Right ventricle myocardium superior (tissue), 1 donor: ENCODE measurements around the gene PLCD3. TPM values are rescaled to one million over a fixed set of nuclear protein-coding genes. Genes with fewer than 3 reads are reported as not detected.

Experiments used
- ATAC-seq: fragments of 200-7000 bp; cut with Tn5 transposase; one replicate; pipeline ENCODE4 v1.9.1; 2020; ENCODE audit warnings: mild to moderate bottlenecking; ENCODE audit not compliant: poor library complexity
- DNase-seq: peaks from one replicate; pipeline ENCODE4 v3.0.0-alpha.2; 2020
- intact Hi-C: fragments of 100-400 bp; cut with DNase I; formaldehyde crosslinking; loops from one replicate; pipeline ENCODE4 v1.11.2; 2022
- total RNA-seq: library from RNA; stranded (reverse); fragmentation: NEBNext Ultra II Directional; extraction: Animal tissue kit (Norgen Biotek cat#: 25700); gene quantifications from one replicate; pipeline ENCODE4 v1.2.1, GENCODE V29; 2021
- donor health status: DM: no; HTN: yes; CAD: no; lungs with severe emphysema.

The PLCD3 gene
- total RNA-seq, 1 donor from 2014 or later = 201 TPM

GRCh38 chr17:45110676-45111611, 21.4 kb downstream of the PLCD3 start:
- DNase-seq (peak; percentile 66), ATAC-seq (peak; percentile 81)
- intact Hi-C loops = no loop called here

GRCh38 chr17:45108595-45109521, 23.5 kb downstream of the PLCD3 start:
- no peak for DNase-seq
- intact Hi-C loops = no loop called here
- no peak for ATAC-seq

GRCh38 chr17:45108051-45108450, 24.3 kb downstream of the PLCD3 start:
- intact Hi-C loops = no loop called here
- no peak for DNase-seq
- ATAC-seq = no peak

GRCh38 chr17:45107293-45108010, 24.9 kb downstream of the PLCD3 start:
- intact Hi-C loops = no loop called here
- DNase-seq (peak; percentile 35), ATAC-seq (no peak)

GRCh38 chr17:45106582-45106981, 25.7 kb downstream of the PLCD3 start:
- intact Hi-C loops = no loop called here
- peak; percentile 24 for DNase-seq
- ATAC-seq = no peak

- intact Hi-C loops = no loop called here
- DNase-seq (peak; percentile 32), ATAC-seq (no peak)
Measured at GRCh38 chr17:45106096-45106495, 26.2 kb downstream of the PLCD3 start.

GRCh38 chr17:45104907-45105624, 27.2 kb downstream of the PLCD3 start:
- ATAC-seq (no peak), DNase-seq (no peak)
- intact Hi-C loops = no loop called here

- DNase-seq = no peak
- ATAC-seq = peak; percentile 0
- intact Hi-C loops = no loop called here
Measured at GRCh38 chr17:45104497-45104896, 27.8 kb downstream of the PLCD3 start.

GRCh38 chr17:45104029-45104428, 28.3 kb downstream of the PLCD3 start:
- DNase-seq = no peak
- ATAC-seq = no peak
- intact Hi-C loops = no loop called here

- intact Hi-C loops = no loop called here
- peak; percentile 53 for DNase-seq
- peak; percentile 77 for ATAC-seq
Measured at GRCh38 chr17:45103269-45103795, 29.0 kb downstream of the PLCD3 start.

- ATAC-seq (no peak), DNase-seq (no peak)
- intact Hi-C loops = no loop called here
Measured at GRCh38 chr17:45102856-45103255, 29.5 kb downstream of the PLCD3 start.

- intact Hi-C loops = no loop called here
- DNase-seq = no peak
Measured at GRCh38 chr17:45101883-45102811, 30.2 kb downstream of the PLCD3 start.

GRCh38 chr17:45101546-45101882, 30.8 kb downstream of the PLCD3 start:
- intact Hi-C loops = no loop called here
- no peak for DNase-seq
- no peak for ATAC-seq

More at GRCh38 chr17:45101883-45102811, 30.2 kb downstream of the PLCD3 start:
- no peak for ATAC-seq

GRCh38 chr17:45098869-45099616, 33.3 kb downstream of the PLCD3 start:
- DNase-seq (peak; percentile 92), ATAC-seq (peak; percentile 78)
- intact Hi-C loops = loop anchor here (5.0 to 10.0 kb wide), 2 partner anchors 33 to 184 kb away; partner anchors contain the start of genes GFAP and PLCD3

GRCh38 chr17:45098081-45098868, 34.0 kb downstream of the PLCD3 start:
- ATAC-seq (no peak), DNase-seq (no peak)
- intact Hi-C loops = loop anchor here (5.0 to 10.0 kb wide), 2 partner anchors 34 to 183 kb away; partner anchors contain the start of genes GFAP and PLCD3
